ENCODE data around the gene PLEKHG1.

DNA sequence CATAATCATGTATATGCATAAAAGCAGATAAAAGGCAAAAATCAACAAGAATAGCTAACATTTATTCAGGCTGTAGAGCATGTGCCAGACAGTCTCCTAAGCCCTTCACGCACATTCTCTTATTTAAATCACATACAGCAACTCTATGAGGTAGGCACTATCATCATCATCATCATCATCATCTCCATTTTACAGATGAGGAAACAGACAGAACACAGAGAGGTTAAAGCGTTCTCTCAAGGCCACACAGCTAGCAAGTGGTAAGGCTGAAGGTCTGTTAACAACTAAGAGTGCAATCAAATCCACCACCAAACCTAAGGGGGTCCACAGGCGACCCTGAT is 857 bp upstream of the PLEKHG1 start:
- TF ChIP-seq POLR2A (IDR thresholded peaks at IDR 0.05; ENCODE audit: low read length) (no peak), MAFK (IDR thresholded peaks at IDR 0.05; ENCODE audit: partially characterized antibody) (no peak), JUN (IDR thresholded peaks at IDR 0.05) (no peak), RNF2 (IDR thresholded peaks at IDR 0.05; ENCODE audit: borderline replicate concordance, low read depth) (no peak), CHD4 (IDR thresholded peaks at IDR 0.05; ENCODE audit: borderline replicate concordance) (no peak)
- TF ChIP-seq, protein P1, sequence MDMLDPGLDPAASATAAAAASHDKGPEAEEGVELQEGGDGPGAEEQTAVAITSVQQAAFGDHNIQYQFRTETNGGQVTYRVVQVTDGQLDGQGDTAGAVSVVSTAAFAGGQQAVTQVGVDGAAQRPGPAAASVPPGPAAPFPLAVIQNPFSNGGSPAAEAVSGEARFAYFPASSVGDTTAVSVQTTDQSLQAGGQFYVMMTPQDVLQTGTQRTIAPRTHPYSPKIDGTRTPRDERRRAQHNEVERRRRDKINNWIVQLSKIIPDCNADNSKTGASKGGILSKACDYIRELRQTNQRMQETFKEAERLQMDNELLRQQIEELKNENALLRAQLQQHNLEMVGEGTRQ (IDR thresholded peaks at IDR 0.05), result no peak
- TF ChIP-seq, protein P2, sequence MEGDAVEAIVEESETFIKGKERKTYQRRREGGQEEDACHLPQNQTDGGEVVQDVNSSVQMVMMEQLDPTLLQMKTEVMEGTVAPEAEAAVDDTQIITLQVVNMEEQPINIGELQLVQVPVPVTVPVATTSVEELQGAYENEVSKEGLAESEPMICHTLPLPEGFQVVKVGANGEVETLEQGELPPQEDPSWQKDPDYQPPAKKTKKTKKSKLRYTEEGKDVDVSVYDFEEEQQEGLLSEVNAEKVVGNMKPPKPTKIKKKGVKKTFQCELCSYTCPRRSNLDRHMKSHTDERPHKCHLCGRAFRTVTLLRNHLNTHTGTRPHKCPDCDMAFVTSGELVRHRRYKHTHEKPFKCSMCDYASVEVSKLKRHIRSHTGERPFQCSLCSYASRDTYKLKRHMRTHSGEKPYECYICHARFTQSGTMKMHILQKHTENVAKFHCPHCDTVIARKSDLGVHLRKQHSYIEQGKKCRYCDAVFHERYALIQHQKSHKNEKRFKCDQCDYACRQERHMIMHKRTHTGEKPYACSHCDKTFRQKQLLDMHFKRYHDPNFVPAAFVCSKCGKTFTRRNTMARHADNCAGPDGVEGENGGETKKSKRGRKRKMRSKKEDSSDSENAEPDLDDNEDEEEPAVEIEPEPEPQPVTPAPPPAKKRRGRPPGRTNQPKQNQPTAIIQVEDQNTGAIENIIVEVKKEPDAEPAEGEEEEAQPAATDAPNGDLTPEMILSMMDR (IDR thresholded peaks at IDR 0.05), result no peak
